ENCODE results near the gene BGN. TPM values are rescaled to one million over a fixed set of nuclear protein-coding genes. Genes with fewer than 3 reads are reported as not detected.

The BGN gene
- total and polyA plus RNA-seq, 2 donors (not counting 1 experiment from before 2014, with no cell fraction given) = not detected

DNA sequence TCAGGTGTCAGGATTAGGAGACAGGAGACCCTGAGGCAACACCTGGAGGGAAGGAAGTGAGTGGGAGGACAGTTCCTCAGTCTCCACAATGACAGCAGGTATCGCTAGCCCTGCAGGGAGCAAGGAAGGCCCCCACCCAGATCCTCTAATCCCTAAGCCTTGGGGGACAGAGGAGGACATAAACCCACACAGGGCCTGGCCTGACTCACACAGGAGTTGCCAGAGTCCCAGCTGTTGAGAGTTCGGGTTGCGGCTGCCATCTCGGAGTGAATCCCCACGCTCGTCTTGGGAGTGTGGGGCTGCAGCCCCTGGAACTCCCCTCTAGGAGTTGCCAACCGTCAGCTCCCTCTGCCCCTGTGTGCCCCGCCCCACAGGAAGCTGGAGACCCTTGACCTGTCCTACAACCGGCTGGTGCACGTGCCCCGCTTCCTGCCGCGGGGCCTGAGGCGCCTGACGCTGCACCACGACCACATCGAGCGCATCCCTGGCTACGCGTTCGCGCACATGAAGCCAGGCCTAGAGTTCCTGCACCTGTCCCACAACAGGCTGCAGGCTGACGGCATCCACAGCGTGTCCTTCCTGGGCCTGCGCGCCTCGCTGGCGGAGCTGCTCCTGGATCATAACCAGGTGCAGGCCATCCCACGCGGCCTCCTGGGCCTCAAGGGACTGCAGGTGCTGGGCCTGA lies 9.2 kb upstream of the BGN start:
- ChIA-PET POLR2A (no interaction called here), CTCF (no interaction called here)
- no peak for DNase-seq
- Mint-ChIP-seq H3K27me3 (no peaks in the 10 kb centered on the region), H3K4me3 (no peak overlapping the region), H3K9me3 (ENCODE audit: insufficient read depth) (no peaks in the 10 kb centered on the region), H3K4me1 (no peaks in the 10 kb centered on the region), H3K27ac (no peak overlapping the region)
- 44% methylated on average over 23 of the region's 30 CpGs for WGBS (ENCODE audit: insufficient coverage)
- no peak overlapping the region for H3K9ac ChIP-seq (ENCODE audit: low read length)
- no peaks in the 10 kb centered on the region for H3K9me3 ChIP-seq (ENCODE audit: control extremely low read depth in 1 of 3, control insufficient read depth in 2 of 3, insufficient read depth in 1 of 3, low read length in 2 of 3)
- no peaks in the 10 kb centered on the region for H3K79me2 ChIP-seq (ENCODE audit: control insufficient read depth, insufficient read depth, low read length)
- ATAC-seq (ENCODE audit: low read depth) = no peak
- H3K27ac ChIP-seq (ENCODE audit: low read length in 2 of 2) = no peak overlapping the region
- no peak overlapping the region for H3K4me3 ChIP-seq (ENCODE audit: control extremely low read depth in 1 of 5, extremely low read depth in 1 of 5, insufficient read depth in 1 of 5, low read depth in 2 of 5, low read length in 4 of 5)
- no peaks in the 10 kb centered on the region for H3K4me1 ChIP-seq (ENCODE audit: control insufficient read depth in 2 of 2, insufficient read depth in 2 of 2, low read length in 2 of 2)
- H3K4me2 ChIP-seq (replicated peaks; ENCODE audit: low read depth, low read length, poor library complexity, severe bottlenecking) = no peak overlapping the region
- TF ChIP-seq, protein P1, sequence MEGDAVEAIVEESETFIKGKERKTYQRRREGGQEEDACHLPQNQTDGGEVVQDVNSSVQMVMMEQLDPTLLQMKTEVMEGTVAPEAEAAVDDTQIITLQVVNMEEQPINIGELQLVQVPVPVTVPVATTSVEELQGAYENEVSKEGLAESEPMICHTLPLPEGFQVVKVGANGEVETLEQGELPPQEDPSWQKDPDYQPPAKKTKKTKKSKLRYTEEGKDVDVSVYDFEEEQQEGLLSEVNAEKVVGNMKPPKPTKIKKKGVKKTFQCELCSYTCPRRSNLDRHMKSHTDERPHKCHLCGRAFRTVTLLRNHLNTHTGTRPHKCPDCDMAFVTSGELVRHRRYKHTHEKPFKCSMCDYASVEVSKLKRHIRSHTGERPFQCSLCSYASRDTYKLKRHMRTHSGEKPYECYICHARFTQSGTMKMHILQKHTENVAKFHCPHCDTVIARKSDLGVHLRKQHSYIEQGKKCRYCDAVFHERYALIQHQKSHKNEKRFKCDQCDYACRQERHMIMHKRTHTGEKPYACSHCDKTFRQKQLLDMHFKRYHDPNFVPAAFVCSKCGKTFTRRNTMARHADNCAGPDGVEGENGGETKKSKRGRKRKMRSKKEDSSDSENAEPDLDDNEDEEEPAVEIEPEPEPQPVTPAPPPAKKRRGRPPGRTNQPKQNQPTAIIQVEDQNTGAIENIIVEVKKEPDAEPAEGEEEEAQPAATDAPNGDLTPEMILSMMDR (IDR thresholded peaks at IDR 0.05) = no peak
- TF ChIP-seq EZH2 (IDR thresholded peaks at IDR 0.05; ENCODE audit: borderline replicate concordance, insufficient read depth, low read depth, low read length, poor library complexity, severe bottlenecking) = no peak
- H3K36me3 ChIP-seq (replicated peaks in 1 of 2; ENCODE audit: control extremely low read depth in 1 of 2, control insufficient read depth in 1 of 2, extremely low read depth in 1 of 2, insufficient read depth in 2 of 2, low read length in 1 of 2) = no peaks in the 10 kb centered on the region
- H3K27me3 ChIP-seq (replicated peaks in 1 of 4; ENCODE audit: control extremely low read depth in 1 of 4, control insufficient read depth in 3 of 4, insufficient read depth in 4 of 4, low read length in 3 of 4) = no peaks in the 10 kb centered on the region
- H2AFZ ChIP-seq (ENCODE audit: insufficient read depth, low read depth, low read length, poor library complexity, severe bottlenecking) = no peak overlapping the region
- H4K20me1 ChIP-seq (ENCODE audit: control insufficient read depth, insufficient read depth, low read length, poor library complexity, severe bottlenecking) = no peaks in the 10 kb centered on the region
- intact Hi-C loops (cut with micrococcal nuclease) = no loop called here

DNA sequence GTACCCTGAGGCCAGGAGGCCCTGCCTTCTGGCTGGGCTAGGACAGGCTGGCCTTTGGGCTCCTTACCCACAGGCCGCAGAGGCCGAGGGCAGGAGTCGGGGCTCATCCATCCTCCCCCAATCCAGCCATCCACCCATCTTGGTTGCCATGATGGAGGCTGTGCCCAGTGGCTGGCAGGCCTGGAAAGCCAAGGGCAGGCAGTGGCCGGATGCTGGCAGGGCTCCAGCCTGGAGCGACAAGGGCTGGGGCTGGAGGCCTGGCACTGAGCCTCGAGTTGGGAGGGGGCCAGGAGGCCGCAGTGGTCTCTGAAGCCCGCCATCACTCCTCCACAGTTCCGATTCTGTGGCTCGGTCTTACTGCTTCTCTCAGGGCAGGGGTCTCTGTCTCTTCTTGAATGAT lies 8.6 kb upstream of the BGN start:
- no peaks in the 10 kb centered on the region for H3K9me3 ChIP-seq (ENCODE audit: control extremely low read depth in 1 of 3, control insufficient read depth in 2 of 3, insufficient read depth in 1 of 3, low read length in 2 of 3)
- ChIA-PET POLR2A (no interaction called here), CTCF (no interaction called here)
- no peak overlapping the region for H3K27ac ChIP-seq (ENCODE audit: low read length in 2 of 2)
- H3K79me2 ChIP-seq (ENCODE audit: control insufficient read depth, insufficient read depth, low read length) = no peaks in the 10 kb centered on the region
- no peak overlapping the region for H2AFZ ChIP-seq (ENCODE audit: insufficient read depth, low read depth, low read length, poor library complexity, severe bottlenecking)
- no peak overlapping the region for H3K4me3 ChIP-seq (ENCODE audit: control extremely low read depth in 1 of 5, extremely low read depth in 1 of 5, insufficient read depth in 1 of 5, low read depth in 2 of 5, low read length in 4 of 5)
- H3K27ac Mint-ChIP-seq = no peak overlapping the region
- H3K4me3 Mint-ChIP-seq = no peak overlapping the region
- TF ChIP-seq, protein P1 (IDR thresholded peaks at IDR 0.05) = no peak
- no peak for TF ChIP-seq EZH2 (IDR thresholded peaks at IDR 0.05; ENCODE audit: borderline replicate concordance, insufficient read depth, low read depth, low read length, poor library complexity, severe bottlenecking)
- H3K4me2 ChIP-seq (replicated peaks; ENCODE audit: low read depth, low read length, poor library complexity, severe bottlenecking) = no peak overlapping the region
- H3K27me3 ChIP-seq (replicated peaks in 1 of 4; ENCODE audit: control extremely low read depth in 1 of 4, control insufficient read depth in 3 of 4, insufficient read depth in 4 of 4, low read length in 3 of 4) = no peaks in the 10 kb centered on the region
- no peaks in the 10 kb centered on the region for H3K36me3 ChIP-seq (replicated peaks in 1 of 2; ENCODE audit: control extremely low read depth in 1 of 2, control insufficient read depth in 1 of 2, extremely low read depth in 1 of 2, insufficient read depth in 2 of 2, low read length in 1 of 2)
- DNase-seq (no peak), ATAC-seq (ENCODE audit: low read depth) (no peak)
- intact Hi-C loops (cut with micrococcal nuclease) = no loop called here
- no peak overlapping the region for H3K9ac ChIP-seq (ENCODE audit: low read length)
- H4K20me1 ChIP-seq (ENCODE audit: control insufficient read depth, insufficient read depth, low read length, poor library complexity, severe bottlenecking) = no peaks in the 10 kb centered on the region
- H3K27me3 Mint-ChIP-seq = no peaks in the 10 kb centered on the region
- no peaks in the 10 kb centered on the region for H3K4me1 Mint-ChIP-seq
- no peaks in the 10 kb centered on the region for H3K9me3 Mint-ChIP-seq (ENCODE audit: insufficient read depth)
- WGBS (ENCODE audit: insufficient coverage) = 98% methylated on average over 9 of the region's 10 CpGs
- H3K4me1 ChIP-seq (ENCODE audit: control insufficient read depth in 2 of 2, insufficient read depth in 2 of 2, low read length in 2 of 2) = no peaks in the 10 kb centered on the region
